Activated T-helper 9 cell treated with anti-CD3 and anti-CD28 coated beads, Interleukin-2, amount 50 U/mL, for 16 hours (primary cell): Measurements from ENCODE around the gene NME1.
"Not testable (repeated sequence)": the region's sequence is repeated elsewhere in the genome, so short reads cannot be mapped to it uniquely, and the experiment has no call there.

Source experiments
- DNase-seq: peaks from one replicate; pipeline ENCODE4 v3.0.0-alpha.2; 2020; ENCODE audit warnings: low read depth

Gene NME1

GRCh38 chr17:51144266-51145022 is 8.9 kb upstream of the NME1 start:
- no peak for DNase-seq

GRCh38 chr17:51147650-51148049 is 5.7 kb upstream of the NME1 start:
- DNase-seq = no peak

GRCh38 chr17:51149163-51149562 is 4.2 kb upstream of the NME1 start:
- no peak for DNase-seq

GRCh38 chr17:51150932-51151331 is 2.4 kb upstream of the NME1 start:
- DNase-seq = no peak

GRCh38 chr17:51152766-51153209 is 571 bp upstream of the NME1 start:
- no peak for DNase-seq

GRCh38 chr17:51154176-51154575 is 817 bp downstream of the NME1 start:
- DNase-seq = no peak

- DNase-seq = no peak
Measured at GRCh38 chr17:51155416-51155815, 2.1 kb downstream of the NME1 start.

- no peak for DNase-seq
Measured at GRCh38 chr17:51159604-51160003, 6.2 kb downstream of the NME1 start.

- DNase-seq = no peak
Measured at GRCh38 chr17:51161541-51161940, 8.2 kb downstream of the NME1 start.

- no peak for DNase-seq
Measured at GRCh38 chr17:51164911-51165679, 11.7 kb downstream of the NME1 start.

- no peak for DNase-seq
Measured at GRCh38 chr17:51165680-51166197, 12.4 kb downstream of the NME1 start.

GRCh38 chr17:51166198-51166986 is 13.0 kb downstream of the NME1 start, which contains the start of gene NME2:
TSS of gene NME2 (plus strand) at chr17:51166411. CDS start at chr17:51166831, 420 bp downstream.
- peak; percentile 52 for DNase-seq

GRCh38 chr17:51166987-51167931 is 13.9 kb downstream of the NME1 start:
- peak; percentile 66 for DNase-seq

GRCh38 chr17:51169340-51169739 is 16.0 kb downstream of the NME1 start:
- no peak for DNase-seq

GRCh38 chr17:51170736-51171135 is 17.4 kb downstream of the NME1 start:
- DNase-seq = no peak

GRCh38 chr17:51172030-51172429 is 18.7 kb downstream of the NME1 start:
- not testable (repeated sequence) for DNase-seq

- no peak for DNase-seq
Measured at GRCh38 chr17:51180486-51180885, 27.1 kb downstream of the NME1 start.

- no peak for DNase-seq
Measured at GRCh38 chr17:51184124-51184523, 30.8 kb downstream of the NME1 start.

GRCh38 chr17:51185763-51186332 is 32.5 kb downstream of the NME1 start:
- no peak for DNase-seq

- DNase-seq = no peak
Measured at GRCh38 chr17:51188271-51188833, 35.0 kb downstream of the NME1 start.
